T-helper 2 cell treated with Interferon-gamma antibody and Interleukin-4, amounts not matched to agents 100 ng/mL and 5 ng/mL, for 36 hours (primary cell): ENCODE results near the gene P2RY8. TPM values are rescaled to one million over a fixed set of nuclear protein-coding genes. Genes with fewer than 3 reads are reported as not detected.

Experiments
- intact Hi-C: fragments of 100-400 bp; cut with micrococcal nuclease; formaldehyde crosslinking; loops from one replicate; pipeline ENCODE4 v1.15.1; 2023
- total RNA-seq: library from RNA; stranded (reverse); gene quantifications from 2 replicates; pipeline ENCODE4 v1.2.3, GENCODE V29; 2022

Gene P2RY8
- total RNA-seq, 1 donor from 2014 or later = 126 TPM

DNA sequence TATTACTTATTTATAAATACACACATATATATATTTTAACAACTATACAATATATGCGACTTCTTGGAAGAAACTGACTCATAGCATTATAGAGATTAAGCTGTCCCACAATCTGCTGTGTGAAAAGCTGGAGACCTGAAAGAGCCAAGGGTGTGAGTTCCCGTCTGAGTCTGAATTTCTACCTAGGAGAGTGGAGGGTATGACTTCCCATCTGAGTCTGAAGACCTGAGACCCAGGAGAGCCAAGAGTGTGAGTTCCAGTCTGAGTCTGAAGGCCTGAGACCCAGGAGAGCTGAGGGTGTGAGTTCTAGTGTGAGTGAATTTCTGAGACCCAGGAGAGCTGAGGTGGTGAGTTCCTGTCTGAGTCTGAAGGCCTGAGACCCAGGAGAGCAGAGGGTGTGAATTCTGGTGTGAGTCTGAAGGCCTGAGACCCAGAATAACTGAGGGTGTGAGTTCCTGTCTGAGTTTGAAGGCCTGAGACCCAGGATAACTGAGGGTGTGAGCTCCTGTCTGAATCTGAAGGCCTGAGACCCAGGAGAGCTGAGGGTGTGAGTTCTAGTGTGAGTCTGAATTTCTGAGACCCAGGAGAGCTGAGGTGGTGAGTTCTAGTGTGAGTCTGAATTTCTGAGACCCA, 8.9 kb upstream of the P2RY8 start:
- intact Hi-C loops = no loop called here

GRCh38 chrX:1542994-1543725, 6.2 kb upstream of the P2RY8 start:
- intact Hi-C loops = no loop called here

DNA sequence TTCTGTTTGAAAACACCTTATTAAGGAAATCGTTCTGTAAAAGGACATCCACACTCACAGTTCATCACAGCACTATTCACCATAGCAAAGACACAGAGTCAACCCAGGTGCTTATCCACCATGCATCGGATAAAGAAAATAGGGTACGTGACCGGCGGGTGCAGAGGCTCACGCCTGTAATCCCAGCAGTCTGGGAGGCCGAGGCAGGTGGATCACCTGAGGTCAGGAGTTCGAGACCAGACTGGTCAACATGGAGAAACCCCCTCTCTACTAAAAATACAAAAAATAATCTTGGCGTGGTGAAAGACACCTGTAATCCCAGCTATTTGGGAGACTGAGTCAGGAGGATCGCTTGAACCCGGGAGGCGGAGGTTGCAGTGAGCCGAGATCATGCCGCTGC, 2.2 kb upstream of the P2RY8 start:
- intact Hi-C loops = loop anchor here (5.0 kb wide), 1 partner anchor 118 kb away; no protein-coding TSS in a partner anchor

- intact Hi-C loops = loop anchor here (1.0 to 5.0 kb wide), 8 partner anchors 18 to 1071 kb away; partner anchors contain the start of gene AKAP17A
Observed at GRCh38 chrX:1537716-1538090, 718 bp upstream of the P2RY8 start.

DNA sequence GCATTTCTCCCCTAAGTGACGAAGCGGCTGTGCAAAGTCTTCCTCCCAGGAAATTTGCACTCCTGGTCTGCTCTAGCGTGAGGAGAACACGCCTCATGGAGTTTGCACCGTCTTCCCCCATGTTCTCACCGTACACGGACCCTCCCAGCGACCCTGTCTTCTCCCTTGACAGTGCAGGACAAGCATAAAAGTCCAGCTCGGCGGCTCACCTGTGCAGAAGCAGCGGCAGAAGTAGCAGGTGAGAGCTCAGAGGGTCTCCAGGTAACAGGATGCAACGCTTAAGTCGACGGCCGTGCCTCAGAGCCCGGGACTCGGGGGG, 314 bp downstream of the P2RY8 start:
- intact Hi-C loops = loop anchor here (1.0 to 5.0 kb wide), 9 partner anchors 19 to 1072 kb away; partner anchors contain the start of gene AKAP17A

DNA sequence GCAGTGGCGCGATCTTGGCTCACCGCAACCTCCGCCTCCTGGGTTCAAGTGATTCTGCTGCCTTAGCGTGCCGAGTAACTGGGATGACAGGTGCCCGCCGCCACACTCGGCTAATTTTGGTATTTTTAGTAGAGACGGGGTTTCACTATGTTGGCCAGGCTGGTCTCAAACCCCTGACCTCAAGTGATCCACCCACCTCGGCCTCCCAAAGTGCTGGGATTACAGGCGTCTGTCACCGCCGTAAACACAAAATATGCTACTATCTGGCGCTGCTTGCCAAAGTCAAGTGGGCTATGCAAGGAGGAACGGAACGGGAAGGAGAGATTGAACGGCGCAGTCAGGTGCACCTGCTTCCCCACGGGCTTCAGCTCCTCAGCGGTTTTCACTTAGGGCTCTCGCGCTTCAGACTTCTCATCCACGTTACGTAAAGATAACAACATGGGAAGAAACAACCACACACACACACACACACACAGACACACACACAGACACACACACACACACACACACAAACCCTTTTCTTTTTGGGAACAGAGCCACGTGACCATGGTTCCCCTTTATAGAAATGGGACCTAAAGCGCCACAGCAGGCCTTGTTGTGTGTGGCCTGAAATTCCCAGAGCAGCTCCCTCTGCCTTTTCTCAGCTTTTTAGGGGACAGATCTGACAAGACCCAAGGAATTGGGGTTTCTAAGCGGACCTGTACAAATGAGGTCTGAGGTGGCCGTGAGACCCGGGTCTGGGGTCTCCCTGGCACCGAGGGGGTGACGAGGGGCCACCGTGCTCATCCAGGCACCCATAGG, 1.5 kb downstream of the P2RY8 start:
- intact Hi-C loops = loop anchor here (1.0 to 5.0 kb wide), 7 partner anchors 41 to 1073 kb away; no protein-coding TSS in a partner anchor

DNA sequence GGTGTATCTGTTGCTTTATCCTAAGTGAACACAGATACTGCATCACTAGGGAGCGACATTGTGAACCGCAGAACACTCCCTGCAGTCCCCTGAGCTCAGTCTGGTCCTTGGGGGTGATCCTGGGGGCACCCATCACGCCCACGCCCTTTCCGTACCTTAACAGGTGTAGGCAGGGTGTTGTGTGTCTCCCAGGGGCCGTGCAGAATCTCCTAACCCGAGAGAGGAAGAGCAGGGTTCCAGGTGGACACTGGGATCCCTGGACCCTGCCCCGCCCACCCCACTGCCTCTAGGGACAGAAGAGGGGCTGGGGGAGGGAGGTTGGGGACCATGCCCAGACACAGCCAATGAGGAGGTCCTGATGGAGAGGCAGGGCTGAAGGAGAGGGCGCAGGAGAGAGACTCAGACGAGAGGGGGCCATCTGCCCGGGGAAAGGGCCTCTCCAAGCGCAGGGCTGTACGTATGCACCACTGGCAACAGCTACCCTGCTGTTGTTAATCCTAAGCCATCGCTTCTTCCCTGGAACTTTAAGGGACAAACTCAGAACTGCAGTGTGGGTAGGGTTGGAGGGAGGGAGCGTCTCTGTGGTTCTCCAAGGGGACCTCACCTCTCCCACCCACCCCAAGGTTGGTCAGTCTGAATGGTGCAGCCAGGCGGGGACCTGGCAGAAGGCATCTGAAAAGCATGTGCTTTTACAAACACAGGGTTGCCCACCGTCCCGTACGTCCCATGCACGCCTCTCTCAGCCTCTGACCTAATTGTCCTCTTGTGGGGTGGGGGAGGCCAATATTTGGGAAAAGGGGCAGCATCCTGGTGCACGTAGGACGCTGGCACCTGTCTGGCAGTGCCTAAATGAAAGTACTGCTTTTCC, 2.5 kb downstream of the P2RY8 start:
- intact Hi-C loops = loop anchor here (1.0 to 5.0 kb wide), 3 partner anchors 13 to 123 kb away; no protein-coding TSS in a partner anchor

DNA sequence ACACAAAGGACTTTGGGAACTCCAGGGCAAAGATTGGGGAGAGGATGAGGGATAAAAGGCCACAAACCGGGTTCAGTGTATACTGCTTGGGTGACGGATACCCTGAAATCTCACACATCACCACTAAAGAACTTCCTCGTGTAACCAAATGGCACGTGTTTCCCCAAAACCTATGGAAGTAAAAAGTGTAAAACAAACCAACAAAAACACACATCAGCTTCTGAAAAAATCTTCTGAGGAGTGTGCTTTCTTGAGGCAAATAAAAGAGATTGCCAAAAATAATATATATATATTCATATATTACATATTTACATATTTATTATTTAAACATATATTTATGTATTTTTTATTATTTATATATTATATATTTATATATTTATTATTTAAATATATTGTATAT, 3.9 kb downstream of the P2RY8 start:
- intact Hi-C loops = no loop called here

- intact Hi-C loops = no loop called here
Observed at GRCh38 chrX:1531096-1531890, 5.7 kb downstream of the P2RY8 start.

- intact Hi-C loops = no loop called here
Observed at GRCh38 chrX:1529756-1530155, 7.2 kb downstream of the P2RY8 start.

DNA sequence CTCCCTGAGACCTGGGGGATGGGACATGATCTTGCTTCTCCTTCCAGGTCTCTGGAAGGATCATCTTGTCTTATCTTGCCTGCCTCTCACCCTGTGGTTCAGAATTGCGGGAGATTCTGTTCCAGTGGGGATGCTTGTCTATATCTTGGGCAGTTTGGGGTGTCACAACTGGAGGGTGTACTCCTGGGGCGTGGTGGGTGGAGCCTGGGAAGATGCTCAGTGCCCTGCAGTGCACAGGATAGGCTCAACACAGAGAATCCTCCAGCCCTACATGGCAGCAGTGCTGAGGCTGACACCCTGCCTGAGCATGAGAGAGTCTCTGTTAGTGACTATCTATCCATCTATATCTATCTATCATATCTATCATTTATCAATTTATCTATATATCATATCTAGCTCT, 7.7 kb downstream of the P2RY8 start:
- intact Hi-C loops = no loop called here

- intact Hi-C loops = no loop called here
Observed at GRCh38 chrX:1528884-1529203, 8.1 kb downstream of the P2RY8 start.

DNA sequence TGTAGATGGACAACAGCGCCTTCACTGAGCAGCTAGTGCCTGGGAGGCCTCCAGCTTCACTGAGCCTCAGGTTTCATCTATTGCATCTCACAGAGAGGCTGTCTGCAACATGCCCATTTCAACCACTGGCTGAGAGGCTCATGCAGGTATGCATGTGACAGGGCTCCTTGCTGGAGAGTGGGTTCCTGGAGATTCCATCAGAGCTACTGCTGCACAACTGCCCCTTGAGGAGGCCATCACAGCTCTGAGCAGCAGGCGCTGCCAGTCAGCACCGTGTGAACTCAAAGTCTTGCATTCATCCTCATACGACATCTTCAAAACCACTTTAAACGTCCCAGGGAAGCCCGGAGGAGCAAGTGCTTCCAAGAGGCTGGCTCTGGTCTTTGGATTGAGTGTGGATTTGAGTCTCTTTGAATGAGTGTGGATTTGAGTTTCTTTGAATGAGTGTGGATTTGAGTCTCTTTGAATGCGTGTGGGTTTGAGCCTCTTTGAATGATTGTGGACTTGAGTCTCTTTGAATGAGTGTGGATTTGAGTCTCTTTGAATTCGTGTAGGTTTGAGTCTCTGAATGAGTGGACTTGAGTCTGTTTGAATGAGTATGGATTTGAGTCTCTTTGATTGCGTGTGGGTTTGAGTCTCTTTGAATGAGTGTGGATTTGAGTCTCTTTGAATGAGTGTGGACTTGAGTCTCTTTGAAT, 8.7 kb downstream of the P2RY8 start:
- intact Hi-C loops = no loop called here

- intact Hi-C loops = no loop called here
Observed at GRCh38 chrX:1527457-1527856, 9.5 kb downstream of the P2RY8 start.

DNA sequence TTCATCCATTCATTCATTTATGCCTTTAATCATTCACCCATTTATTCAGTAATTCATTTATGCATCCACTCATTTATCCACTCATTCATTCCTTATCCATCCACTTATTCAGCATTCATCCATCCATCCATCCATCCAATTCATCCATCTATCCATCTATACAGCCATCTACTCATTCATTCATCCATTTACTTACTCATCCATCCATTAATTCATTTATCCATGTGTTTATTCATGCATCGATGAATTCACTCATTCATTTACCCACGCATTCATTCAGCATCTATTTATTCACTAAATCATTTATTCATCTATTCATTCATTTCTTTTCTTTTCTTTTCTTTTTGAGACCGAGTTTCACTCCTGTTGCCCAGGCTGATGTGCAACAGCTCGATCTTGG, 10.4 kb downstream of the P2RY8 start:
- intact Hi-C loops = no loop called here

DNA sequence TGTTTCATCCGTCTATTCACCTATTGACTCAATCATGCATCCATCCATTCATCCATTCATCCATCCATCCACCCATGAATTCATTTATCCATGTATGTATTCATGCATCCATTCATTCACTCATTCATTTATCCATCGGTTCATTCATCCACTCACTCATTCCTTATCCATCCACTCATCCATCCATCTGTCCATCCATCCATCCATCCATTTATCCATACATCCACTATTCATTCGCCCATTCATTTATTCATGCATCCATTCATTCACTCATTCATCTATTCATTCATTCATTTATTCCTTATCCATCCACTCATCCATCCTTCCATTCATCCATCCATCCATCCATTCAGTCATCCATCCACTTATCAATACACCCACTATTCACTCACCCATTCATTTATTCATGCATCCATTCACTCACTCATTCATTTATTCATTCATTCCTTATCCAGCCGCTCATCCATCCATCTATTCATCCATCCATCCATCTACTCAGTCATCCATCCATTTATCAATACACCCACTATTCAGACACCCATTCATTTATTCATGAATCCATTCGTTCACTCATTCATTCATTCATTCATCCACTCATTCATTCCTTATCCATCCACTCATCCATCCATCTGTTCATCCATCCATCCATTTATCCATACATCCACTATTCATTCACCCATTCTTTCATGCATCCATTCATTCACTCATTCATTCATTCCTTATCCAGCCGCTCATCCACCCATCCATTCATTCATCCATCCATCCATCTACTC, 11.2 kb downstream of the P2RY8 start:
- intact Hi-C loops = no loop called here

DNA sequence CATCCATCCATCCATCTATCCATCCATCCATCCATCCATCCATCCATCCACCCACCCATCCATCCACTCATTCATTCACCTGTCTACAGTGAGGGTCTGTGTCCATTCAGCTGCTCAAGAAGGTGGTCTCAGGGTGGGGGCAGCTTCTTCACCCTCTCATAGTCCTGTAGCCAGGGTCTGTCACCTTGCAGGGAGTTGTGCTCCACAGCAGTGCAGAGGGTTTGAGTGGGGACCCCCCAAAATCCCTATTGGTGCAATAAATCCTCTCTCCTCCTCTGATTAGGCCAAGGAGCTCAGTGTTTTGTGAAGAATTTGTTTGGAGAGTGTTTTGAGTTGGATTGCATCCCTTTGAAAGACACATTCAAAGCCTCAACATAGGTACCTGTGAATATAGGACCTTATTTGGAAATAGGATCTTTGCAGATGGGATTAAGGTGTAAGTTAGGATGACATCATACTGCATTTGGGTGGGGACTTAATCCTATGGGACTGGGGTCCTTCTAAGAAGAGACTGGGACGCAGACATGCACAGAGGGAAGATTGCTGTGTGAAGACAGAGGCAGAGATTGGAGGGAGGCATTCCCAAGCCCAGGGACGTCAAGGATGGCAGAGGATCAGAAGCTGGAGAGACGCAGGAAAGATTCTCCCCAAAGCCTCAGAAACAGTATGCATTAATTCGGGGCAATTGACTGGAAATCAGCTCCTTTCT, 12.0 kb downstream of the P2RY8 start:
- intact Hi-C loops = loop anchor here (5.0 kb wide), 1 partner anchor 43 kb away; no protein-coding TSS in a partner anchor

DNA sequence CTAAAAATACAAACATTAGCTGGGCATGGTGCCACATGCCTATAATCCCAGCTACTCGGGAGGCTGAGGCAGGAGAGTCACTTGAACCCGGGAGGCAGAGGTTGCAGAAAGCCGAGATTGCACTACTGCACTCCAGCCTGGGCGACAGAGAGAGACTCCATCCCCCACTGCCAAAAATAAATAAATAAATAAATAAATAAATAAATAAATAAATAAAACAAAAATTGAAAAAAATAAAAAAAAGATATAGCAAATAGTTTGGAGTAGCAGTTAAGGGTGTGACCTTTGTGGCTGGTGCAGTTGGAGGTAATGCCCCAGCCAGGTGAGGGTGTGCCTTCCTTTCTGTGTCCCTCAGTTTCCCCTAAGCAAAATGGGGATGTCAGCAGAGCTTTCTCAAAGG, 14.1 kb downstream of the P2RY8 start:
- intact Hi-C loops = loop anchor here (5.0 kb wide), 1 partner anchor 41 kb away; no protein-coding TSS in a partner anchor
